Measurements from ENCODE around the gene MIA2. TPM values are rescaled to one million over a fixed set of nuclear protein-coding genes. Genes with fewer than 3 reads are reported as not detected.

MIA2 gene
- total RNA-seq, 2 donors from 2014 or later, result 28.7 to 45.4 TPM

DNA sequence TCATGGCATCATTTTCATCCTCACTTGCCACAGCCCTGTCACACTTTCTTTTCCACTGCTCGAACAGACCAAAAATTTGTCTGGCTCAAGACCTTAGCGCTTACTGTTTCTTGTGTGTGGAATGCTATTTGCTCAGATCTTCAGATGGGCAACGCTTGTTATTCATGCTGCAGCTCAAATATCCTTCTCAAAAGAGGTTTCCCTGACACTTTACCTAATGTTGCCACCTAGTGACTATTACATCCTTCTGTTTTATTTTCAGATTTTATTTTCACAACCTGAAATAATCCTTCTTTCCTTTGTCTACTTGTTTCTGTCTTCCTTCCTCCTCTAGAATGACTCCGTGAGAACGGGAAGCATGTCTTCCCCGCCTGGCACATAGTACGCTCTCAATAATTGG is 192.9 kb downstream of the MIA2 start:
- Histone ChIP-seq H3K36me3 (no peaks in the 10 kb centered on the region), H3K27me3 (replicated peaks; ENCODE audit: insufficient read depth) (no peaks in the 10 kb centered on the region), H3K4me1 (replicated peaks) (no peaks in the 10 kb centered on the region), H3K9me3 (no peaks in the 10 kb centered on the region), H3K27ac (no peak overlapping the region), H3K4me3 (no peak overlapping the region)
- no peak for DNase-seq (ENCODE audit: low spot score)
- no peak for TF ChIP-seq POLR2A (IDR thresholded peaks at IDR 0.05)
- TF ChIP-seq POLR2AphosphoS5 (IDR thresholded peaks at IDR 0.05), result no peak
- TF ChIP-seq, protein P1, sequence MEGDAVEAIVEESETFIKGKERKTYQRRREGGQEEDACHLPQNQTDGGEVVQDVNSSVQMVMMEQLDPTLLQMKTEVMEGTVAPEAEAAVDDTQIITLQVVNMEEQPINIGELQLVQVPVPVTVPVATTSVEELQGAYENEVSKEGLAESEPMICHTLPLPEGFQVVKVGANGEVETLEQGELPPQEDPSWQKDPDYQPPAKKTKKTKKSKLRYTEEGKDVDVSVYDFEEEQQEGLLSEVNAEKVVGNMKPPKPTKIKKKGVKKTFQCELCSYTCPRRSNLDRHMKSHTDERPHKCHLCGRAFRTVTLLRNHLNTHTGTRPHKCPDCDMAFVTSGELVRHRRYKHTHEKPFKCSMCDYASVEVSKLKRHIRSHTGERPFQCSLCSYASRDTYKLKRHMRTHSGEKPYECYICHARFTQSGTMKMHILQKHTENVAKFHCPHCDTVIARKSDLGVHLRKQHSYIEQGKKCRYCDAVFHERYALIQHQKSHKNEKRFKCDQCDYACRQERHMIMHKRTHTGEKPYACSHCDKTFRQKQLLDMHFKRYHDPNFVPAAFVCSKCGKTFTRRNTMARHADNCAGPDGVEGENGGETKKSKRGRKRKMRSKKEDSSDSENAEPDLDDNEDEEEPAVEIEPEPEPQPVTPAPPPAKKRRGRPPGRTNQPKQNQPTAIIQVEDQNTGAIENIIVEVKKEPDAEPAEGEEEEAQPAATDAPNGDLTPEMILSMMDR (IDR thresholded peaks at IDR 0.05), result peak in 2 of 4 experiments; percentile 11 to 26
- intact Hi-C loops (cut with DNase I), result no loop called here
- WGBS, result 39% methylated on average over 7 of the region's 7 CpGs

DNA sequence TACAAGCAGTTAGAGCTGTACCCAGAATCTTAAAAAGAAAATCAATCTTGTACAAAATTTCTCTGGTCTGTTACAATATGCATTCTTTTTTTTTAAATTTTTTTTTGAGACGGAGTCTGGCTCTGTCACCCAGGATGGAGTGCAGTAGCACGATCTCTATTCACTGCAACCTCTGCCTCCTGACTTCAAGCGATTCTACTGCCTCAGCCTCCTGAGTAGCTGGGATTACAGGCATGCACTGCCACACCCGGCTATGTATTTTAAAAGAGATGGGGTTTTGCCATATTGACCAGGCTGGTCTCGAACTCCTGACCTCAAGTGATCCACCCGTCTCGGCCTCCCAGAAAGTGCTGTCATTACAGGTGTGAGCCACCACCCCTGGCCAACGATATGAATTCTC is 194.4 kb downstream of the MIA2 start:
- Histone ChIP-seq H3K27ac (no peak overlapping the region), H3K4me3 (no peak overlapping the region), H3K9me3 (no peaks in the 10 kb centered on the region), H3K27me3 (replicated peaks; ENCODE audit: insufficient read depth) (no peaks in the 10 kb centered on the region), H3K36me3 (no peaks in the 10 kb centered on the region), H3K4me1 (replicated peaks) (no peaks in the 10 kb centered on the region)
- 94% methylated on average over 8 of the region's 8 CpGs for WGBS
- intact Hi-C loops (cut with DNase I), result no loop called here
- TF ChIP-seq POLR2A (IDR thresholded peaks at IDR 0.05), result no peak
- TF ChIP-seq, protein P1 (IDR thresholded peaks at IDR 0.05), result no peak
- no peak for TF ChIP-seq POLR2AphosphoS5 (IDR thresholded peaks at IDR 0.05)
- no peak for DNase-seq (ENCODE audit: low spot score)

DNA sequence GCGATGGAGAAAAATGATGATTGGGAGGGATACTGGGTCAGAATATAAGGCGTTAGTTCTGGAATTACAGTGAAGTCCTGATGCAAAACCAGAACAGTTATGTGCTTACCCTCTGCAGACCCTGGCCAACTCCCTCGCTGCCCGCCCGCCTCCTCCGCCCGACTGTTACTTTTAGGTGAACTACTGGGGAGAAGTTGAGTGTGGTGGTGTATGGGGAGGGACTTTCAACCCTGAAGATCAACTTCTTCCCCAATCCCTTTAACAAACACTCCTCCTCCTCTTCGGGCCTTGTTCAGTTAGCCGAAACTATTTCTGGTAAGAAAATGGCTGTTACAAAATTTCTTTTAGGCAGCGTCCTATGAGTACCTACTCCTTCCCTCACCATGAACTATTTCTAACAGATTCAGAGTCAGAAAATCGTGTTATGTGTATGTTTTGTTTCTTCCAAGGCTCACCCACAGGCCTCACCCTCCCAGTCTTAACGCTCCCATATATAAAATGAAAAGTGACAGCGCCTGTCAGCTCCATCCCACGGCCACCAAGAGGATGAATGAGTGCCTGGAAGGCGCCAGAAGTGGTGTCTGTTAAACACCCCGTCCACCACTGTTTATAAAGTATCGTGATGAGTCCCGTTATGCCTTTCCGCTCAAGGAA is 197.2 kb downstream of the MIA2 start:
- 4% methylated on average over 19 of the region's 19 CpGs for WGBS
- H3K4me3 ChIP-seq, result peak overlapping the region; percentile 88 to 96
- no peak for DNase-seq (ENCODE audit: low spot score)
- intact Hi-C loops (cut with DNase I), result loop anchor here (5.0 kb wide), 2 partner anchors 164 to 329 kb away; partner anchors contain the start of gene SEC23A
- no peaks in the 10 kb centered on the region for H3K27me3 ChIP-seq (replicated peaks; ENCODE audit: insufficient read depth)
- H3K27ac ChIP-seq, result peak overlapping the region; percentile 98 to 99
- no peaks in the 10 kb centered on the region for H3K4me1 ChIP-seq (replicated peaks)
- no peaks in the 10 kb centered on the region for H3K36me3 ChIP-seq
- no peak for TF ChIP-seq POLR2A (IDR thresholded peaks at IDR 0.05)
- TF ChIP-seq POLR2AphosphoS5 (IDR thresholded peaks at IDR 0.05), result no peak
- TF ChIP-seq, protein P1 (IDR thresholded peaks at IDR 0.05), result no peak
- no peaks in the 10 kb centered on the region for H3K9me3 ChIP-seq

DNA sequence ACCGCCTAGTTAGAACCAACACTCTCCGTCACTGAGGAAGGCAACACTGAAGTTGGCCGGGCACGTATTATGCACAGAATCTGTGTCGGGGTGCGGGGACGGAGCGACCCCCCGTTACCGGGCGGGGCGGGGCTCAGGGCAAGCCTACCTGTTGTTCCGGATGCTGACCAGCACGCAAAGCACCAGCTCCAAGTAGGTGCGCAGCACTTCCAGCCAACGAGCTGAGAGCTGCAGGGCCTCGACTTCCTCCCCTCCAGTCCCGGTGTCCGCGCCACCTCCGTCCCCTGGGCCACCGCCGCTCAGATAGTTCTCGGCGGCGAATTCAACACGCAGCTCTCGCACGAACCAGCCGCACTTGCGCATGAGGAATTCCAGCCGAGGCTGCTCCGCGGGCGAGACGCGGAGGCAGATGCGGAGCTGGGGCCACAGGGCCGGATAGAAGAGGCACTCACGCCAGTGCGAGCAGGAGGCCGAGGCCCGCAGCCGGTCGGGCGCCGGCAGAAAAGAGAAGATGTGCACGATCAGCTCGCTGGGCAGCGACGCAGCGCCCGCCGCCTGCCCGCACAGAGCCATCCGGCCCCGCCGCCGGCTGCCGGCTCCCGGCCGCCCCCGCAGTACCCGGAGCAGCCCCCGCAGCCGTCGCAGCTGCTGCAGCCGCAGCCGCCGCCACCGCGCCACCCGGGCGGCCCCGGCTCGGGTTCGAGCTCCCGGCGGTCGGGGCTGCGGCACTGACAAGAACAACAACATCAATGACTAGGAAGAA is 197.9 kb downstream of the MIA2 start:
- DNase-seq (ENCODE audit: low spot score), result peak; percentile 30
- Histone ChIP-seq H3K36me3 (no peaks in the 10 kb centered on the region), H3K9me3 (no peaks in the 10 kb centered on the region), H3K27me3 (replicated peaks; ENCODE audit: insufficient read depth) (no peaks in the 10 kb centered on the region), H3K4me1 (replicated peaks) (no peaks in the 10 kb centered on the region), H3K27ac (peak overlapping the region; percentile 98 to 99), H3K4me3 (peak overlapping the region; percentile 88 to 96)
- intact Hi-C loops (cut with DNase I), result loop anchor here (2.0 to 5.0 kb wide), 3 partner anchors 164 to 329 kb away; partner anchors contain the start of genes PNN and SEC23A
- under 1% methylated on average over 80 of the region's 81 CpGs for WGBS
- TF ChIP-seq, protein P1 (IDR thresholded peaks at IDR 0.05), result peak in 1 of 4 experiments; percentile 7
- TF ChIP-seq POLR2AphosphoS5 (IDR thresholded peaks at IDR 0.05) (no peak), POLR2A (IDR thresholded peaks at IDR 0.05) (peak; percentile 74)

Measured in prostate gland (tissue), 2 donors.